NT2/D1 (cell line): ENCODE measurements around the gene MARCHF3.
A peak's percentile ranks its signal among the peaks of the same experiment; 100 is the strongest.

Experiments
- DNase-seq: peaks from one replicate; pipeline ENCODE4 v3.0.0-alpha.2; 2011; ENCODE audit warnings: low read depth, low spot score
- H3K27me3 ChIP-seq: 2 replicates; pipeline ENCODE4 v1.6.0; 2011; ENCODE audit warnings: mild to moderate bottlenecking; ENCODE audit not compliant: insufficient read length, insufficient read depth
- H3K36me3 ChIP-seq: 2 replicates; pipeline ENCODE4 v1.6.1; 2011; ENCODE audit warnings: mild to moderate bottlenecking, low read length, mixed read lengths; ENCODE audit not compliant: insufficient read depth, insufficient read length
- H3K4me1 ChIP-seq: 2 replicates; pipeline ENCODE4 v1.5.1; 2011; ENCODE audit not compliant: insufficient read depth, insufficient read length
- H3K4me3 ChIP-seq: 2 replicates; pipeline ENCODE4 v1.5.1; 2011; ENCODE audit warnings: low read depth; ENCODE audit not compliant: insufficient read length
- H3K9ac ChIP-seq: 2 replicates; pipeline ENCODE4 v1.6.0; 2011; ENCODE audit warnings: low read depth; ENCODE audit not compliant: insufficient read length
- H3K9me3 ChIP-seq: 2 replicates; pipeline ENCODE4 v1.5.1; 2011; ENCODE audit warnings: mild to moderate bottlenecking, low read length; ENCODE audit not compliant: insufficient read depth
- SUZ12 ChIP-seq: IDR thresholded peaks from 2 replicates; pipeline ENCODE4 v1.6.1; 2011; ENCODE audit not compliant: insufficient read length, insufficient read depth; ENCODE audit errors: extremely low read depth
- YY1 ChIP-seq: IDR thresholded peaks from 2 replicates; pipeline ENCODE4 v1.6.1; 2011; ENCODE audit not compliant: insufficient read length, insufficient read depth
- ZNF274 ChIP-seq: IDR thresholded peaks from 2 replicates; pipeline ENCODE4 v1.6.1; 2011; ENCODE audit warnings: mild to moderate bottlenecking, low read depth, low read length

MARCHF3 gene

GRCh38 chr5:127041571-127041970 is 11.2 kb upstream of the MARCHF3 start:
- no peak for DNase-seq
- no peak for TF ChIP-seq YY1
- no peak for TF ChIP-seq ZNF274
- no peak for TF ChIP-seq SUZ12
- Histone ChIP-seq H3K4me3 (no peak overlapping the region), H3K27me3 (no peaks in the 10 kb centered on the region), H3K9me3 (no peaks in the 10 kb centered on the region), H3K36me3 (no peaks in the 10 kb centered on the region), H3K4me1 (peaks cover 4% of the 10 kb centered on the region), H3K9ac (no peak overlapping the region)

GRCh38 chr5:127040796-127041520 is 10.6 kb upstream of the MARCHF3 start:
- DNase-seq = no peak
- TF ChIP-seq YY1 (no peak), SUZ12 (no peak), ZNF274 (no peak)
- no peaks in the 10 kb centered on the region for H3K9me3 ChIP-seq
- no peak overlapping the region for H3K9ac ChIP-seq
- no peak overlapping the region for H3K4me3 ChIP-seq
- H3K4me1 ChIP-seq = peaks cover 4% of the 10 kb centered on the region
- no peaks in the 10 kb centered on the region for H3K36me3 ChIP-seq
- H3K27me3 ChIP-seq = no peaks in the 10 kb centered on the region

- no peaks in the 10 kb centered on the region for H3K36me3 ChIP-seq
- H3K9ac ChIP-seq = no peak overlapping the region
- no peak for DNase-seq
- peaks cover 4% of the 10 kb centered on the region for H3K4me1 ChIP-seq
- no peak overlapping the region for H3K4me3 ChIP-seq
- no peaks in the 10 kb centered on the region for H3K27me3 ChIP-seq
- no peak for TF ChIP-seq ZNF274
- no peak for TF ChIP-seq YY1
- TF ChIP-seq SUZ12 = no peak
- no peaks in the 10 kb centered on the region for H3K9me3 ChIP-seq
Observed at GRCh38 chr5:127038550-127038949, 8.2 kb upstream of the MARCHF3 start.

GRCh38 chr5:127031863-127032232 is 1.5 kb upstream of the MARCHF3 start:
- TF ChIP-seq YY1 (no peak), SUZ12 (no peak), ZNF274 (no peak)
- DNase-seq = no peak
- no peak overlapping the region for H3K9ac ChIP-seq

GRCh38 chr5:127031147-127031862 is 947 bp upstream of the MARCHF3 start:
- no peaks in the 10 kb centered on the region for H3K36me3 ChIP-seq
- TF ChIP-seq SUZ12 (no peak), ZNF274 (no peak), YY1 (no peak)
- no peaks in the 10 kb centered on the region for H3K9me3 ChIP-seq
- no peaks in the 10 kb centered on the region for H3K4me1 ChIP-seq
- H3K4me3 ChIP-seq = peak overlapping the region; percentile 79
- H3K27me3 ChIP-seq = peaks cover 23% of the 10 kb centered on the region
- no peak for DNase-seq
- peak overlapping the region; percentile 88 for H3K9ac ChIP-seq

More at GRCh38 chr5:127031863-127032232, 1.5 kb upstream of the MARCHF3 start:
- Histone ChIP-seq H3K9me3 (no peaks in the 10 kb centered on the region), H3K27me3 (peaks cover 23% of the 10 kb centered on the region), H3K4me1 (no peaks in the 10 kb centered on the region), H3K4me3 (no peak overlapping the region), H3K36me3 (no peaks in the 10 kb centered on the region)

GRCh38 chr5:127029581-127030258 is 638 bp downstream of the MARCHF3 start:
- no peaks in the 10 kb centered on the region for H3K36me3 ChIP-seq
- H3K4me1 ChIP-seq = no peaks in the 10 kb centered on the region
- H3K27me3 ChIP-seq = peaks cover 23% of the 10 kb centered on the region
- no peak for TF ChIP-seq YY1
- no peak for TF ChIP-seq SUZ12
- TF ChIP-seq ZNF274 = no peak
- DNase-seq = peak; percentile 36
- peak overlapping the region; percentile 79 for H3K4me3 ChIP-seq
- H3K9me3 ChIP-seq = no peaks in the 10 kb centered on the region
- H3K9ac ChIP-seq = peak overlapping the region; percentile 88

GRCh38 chr5:127028822-127029457 is 1.4 kb downstream of the MARCHF3 start:
- TF ChIP-seq SUZ12 (no peak), YY1 (no peak), ZNF274 (no peak)
- H3K27me3 ChIP-seq = peaks cover 23% of the 10 kb centered on the region
- no peaks in the 10 kb centered on the region for H3K9me3 ChIP-seq
- no peaks in the 10 kb centered on the region for H3K36me3 ChIP-seq
- no peak for DNase-seq
- no peak overlapping the region for H3K9ac ChIP-seq
- peak overlapping the region; percentile 79 for H3K4me3 ChIP-seq
- H3K4me1 ChIP-seq = no peaks in the 10 kb centered on the region
